GM18867 (cell line): ENCODE data around the gene CARNS1.
"Not testable (repeated sequence)": the region's sequence is repeated elsewhere in the genome, so short reads cannot be mapped to it uniquely, and the experiment has no call there.

Source experiments
- ATAC-seq: cut with Tn5 transposase; IDR thresholded peaks from one replicate; pipeline ENCODE4 v1.9.1; 2021; ENCODE audit warnings: mild to moderate bottlenecking, moderate library complexity; ENCODE audit not compliant: unreplicated experiment

The CARNS1 gene

GRCh38 chr11:67463186-67463585, 47.7 kb downstream of the CARNS1 start:
- no peak for ATAC-seq

- ATAC-seq, result no peak
Observed at GRCh38 chr11:67463680-67464410, 48.4 kb downstream of the CARNS1 start.

- peak; percentile 59 for ATAC-seq
Observed at GRCh38 chr11:67464411-67465188, 49.1 kb downstream of the CARNS1 start.

- no peak for ATAC-seq
Observed at GRCh38 chr11:67465189-67465510, 49.7 kb downstream of the CARNS1 start.

- ATAC-seq, result not testable (repeated sequence)
Observed at GRCh38 chr11:67465530-67465929, 50.1 kb downstream of the CARNS1 start.

- no peak for ATAC-seq
Observed at GRCh38 chr11:67466367-67466766, 50.9 kb downstream of the CARNS1 start.

- no peak for ATAC-seq
Observed at GRCh38 chr11:67466962-67467771, 51.7 kb downstream of the CARNS1 start.

GRCh38 chr11:67468056-67468455, 52.6 kb downstream of the CARNS1 start:
- no peak for ATAC-seq

GRCh38 chr11:67468456-67468758, 52.9 kb downstream of the CARNS1 start:
- ATAC-seq, result no peak

- ATAC-seq, result peak; percentile 66
Observed at GRCh38 chr11:67468759-67469507, 53.5 kb downstream of the CARNS1 start, which contains the start of gene TMEM134. Gene TMEM134, minus strand, starts transcription at chr11:67469251. Its CDS starts 59 bp downstream, at chr11:67469192.

- ATAC-seq, result no peak
Observed at GRCh38 chr11:67469508-67469811, 54.0 kb downstream of the CARNS1 start.

- no peak for ATAC-seq
Observed at GRCh38 chr11:67470337-67471002, 55.0 kb downstream of the CARNS1 start.

- no peak for ATAC-seq
Observed at GRCh38 chr11:67472882-67473281, 57.4 kb downstream of the CARNS1 start.
